LNCAP (cell line): ENCODE measurements around the gene ZNF511.

Source experiments
- TF ChIP-seq, protein P1 (sequence below): fragments of 450-650 bp; IDR thresholded peaks from 2 replicates; pipeline ENCODE4 v1.5.1; 2017; ENCODE audit warnings: mild to moderate bottlenecking

ZNF511 gene

DNA sequence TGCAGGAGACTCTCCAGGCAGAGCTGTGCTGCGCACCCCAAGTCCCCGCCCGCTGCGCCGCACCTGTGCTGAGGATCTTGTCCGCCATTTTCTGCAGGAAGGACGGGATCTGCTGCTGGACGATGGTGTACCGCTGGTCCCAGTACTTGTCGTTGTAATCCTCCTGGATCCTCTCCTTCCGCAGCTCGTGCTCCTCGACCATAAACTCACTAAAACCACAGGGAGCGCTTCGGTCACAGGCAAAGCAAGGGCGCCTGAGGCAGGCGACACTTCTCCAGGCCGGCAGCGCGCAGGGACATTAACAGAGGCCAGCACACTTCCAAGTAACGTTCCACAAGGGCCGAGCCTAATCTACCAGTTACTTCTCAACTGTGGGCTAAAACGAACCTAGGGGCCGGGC is 19.0 kb upstream of the ZNF511 start:
- TF ChIP-seq, protein P1, sequence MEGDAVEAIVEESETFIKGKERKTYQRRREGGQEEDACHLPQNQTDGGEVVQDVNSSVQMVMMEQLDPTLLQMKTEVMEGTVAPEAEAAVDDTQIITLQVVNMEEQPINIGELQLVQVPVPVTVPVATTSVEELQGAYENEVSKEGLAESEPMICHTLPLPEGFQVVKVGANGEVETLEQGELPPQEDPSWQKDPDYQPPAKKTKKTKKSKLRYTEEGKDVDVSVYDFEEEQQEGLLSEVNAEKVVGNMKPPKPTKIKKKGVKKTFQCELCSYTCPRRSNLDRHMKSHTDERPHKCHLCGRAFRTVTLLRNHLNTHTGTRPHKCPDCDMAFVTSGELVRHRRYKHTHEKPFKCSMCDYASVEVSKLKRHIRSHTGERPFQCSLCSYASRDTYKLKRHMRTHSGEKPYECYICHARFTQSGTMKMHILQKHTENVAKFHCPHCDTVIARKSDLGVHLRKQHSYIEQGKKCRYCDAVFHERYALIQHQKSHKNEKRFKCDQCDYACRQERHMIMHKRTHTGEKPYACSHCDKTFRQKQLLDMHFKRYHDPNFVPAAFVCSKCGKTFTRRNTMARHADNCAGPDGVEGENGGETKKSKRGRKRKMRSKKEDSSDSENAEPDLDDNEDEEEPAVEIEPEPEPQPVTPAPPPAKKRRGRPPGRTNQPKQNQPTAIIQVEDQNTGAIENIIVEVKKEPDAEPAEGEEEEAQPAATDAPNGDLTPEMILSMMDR: no peak

DNA sequence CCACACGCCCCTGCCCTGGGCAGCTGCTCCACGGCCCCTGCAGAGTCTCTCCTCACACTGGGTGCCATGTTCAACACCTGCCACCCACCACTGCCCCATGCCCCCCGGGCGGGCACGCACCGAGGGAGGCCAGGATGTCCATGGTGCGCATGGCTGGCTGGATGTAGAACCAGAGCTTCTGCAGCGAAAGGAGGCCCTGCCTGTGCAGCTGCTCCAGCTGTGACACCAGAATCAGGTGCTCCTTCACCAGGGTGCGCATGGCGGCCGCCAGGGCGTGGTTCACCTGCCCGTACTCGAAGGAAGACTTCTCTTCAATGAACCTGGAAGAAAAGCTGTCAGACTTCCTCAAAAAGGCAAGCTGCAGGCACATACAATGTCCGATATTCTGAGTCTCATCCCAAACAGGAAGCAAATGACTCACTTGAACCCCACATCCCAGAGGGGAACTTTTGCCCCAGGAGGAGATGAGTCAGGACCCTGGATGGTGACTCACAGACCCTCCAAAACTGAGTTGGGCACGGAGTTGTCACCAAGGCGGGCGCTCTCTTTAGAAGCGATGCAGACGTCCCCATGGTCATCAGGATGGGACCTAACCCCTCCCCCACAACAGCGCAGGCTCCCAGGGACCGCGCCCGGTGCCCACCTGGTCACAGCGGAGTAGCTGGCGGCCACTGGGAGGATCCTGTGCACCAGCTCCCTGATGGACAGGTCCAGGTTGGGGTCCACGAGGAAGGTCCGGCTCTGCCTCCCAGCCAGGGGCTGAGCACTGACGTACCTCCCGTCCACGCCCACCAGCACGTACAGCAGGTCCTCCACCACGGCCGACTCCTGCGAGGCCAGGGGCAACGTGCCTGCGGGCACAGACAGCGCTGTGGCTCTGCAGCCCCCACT is 15.6 kb upstream of the ZNF511 start:
- TF ChIP-seq, protein P1: no peak

DNA sequence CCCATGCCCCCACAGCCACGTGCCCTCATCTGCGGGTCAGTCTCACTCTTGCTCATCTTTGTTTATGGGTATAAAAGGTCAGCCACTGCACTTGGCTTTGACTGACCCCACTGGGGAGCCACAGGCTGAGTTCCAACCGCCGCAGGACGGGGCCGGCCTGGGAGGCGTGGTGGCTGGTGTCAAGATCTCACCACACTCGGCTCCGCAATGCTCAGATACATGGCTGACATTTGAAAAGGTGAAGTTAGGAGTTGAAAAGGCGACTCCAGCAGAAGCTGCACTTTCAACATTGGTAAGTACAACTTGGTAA is 14.9 kb upstream of the ZNF511 start:
- TF ChIP-seq, protein P1: no peak

- TF ChIP-seq, protein P1: no peak
Measured at GRCh38 chr10:133294189-133294588, 14.5 kb upstream of the ZNF511 start.

DNA sequence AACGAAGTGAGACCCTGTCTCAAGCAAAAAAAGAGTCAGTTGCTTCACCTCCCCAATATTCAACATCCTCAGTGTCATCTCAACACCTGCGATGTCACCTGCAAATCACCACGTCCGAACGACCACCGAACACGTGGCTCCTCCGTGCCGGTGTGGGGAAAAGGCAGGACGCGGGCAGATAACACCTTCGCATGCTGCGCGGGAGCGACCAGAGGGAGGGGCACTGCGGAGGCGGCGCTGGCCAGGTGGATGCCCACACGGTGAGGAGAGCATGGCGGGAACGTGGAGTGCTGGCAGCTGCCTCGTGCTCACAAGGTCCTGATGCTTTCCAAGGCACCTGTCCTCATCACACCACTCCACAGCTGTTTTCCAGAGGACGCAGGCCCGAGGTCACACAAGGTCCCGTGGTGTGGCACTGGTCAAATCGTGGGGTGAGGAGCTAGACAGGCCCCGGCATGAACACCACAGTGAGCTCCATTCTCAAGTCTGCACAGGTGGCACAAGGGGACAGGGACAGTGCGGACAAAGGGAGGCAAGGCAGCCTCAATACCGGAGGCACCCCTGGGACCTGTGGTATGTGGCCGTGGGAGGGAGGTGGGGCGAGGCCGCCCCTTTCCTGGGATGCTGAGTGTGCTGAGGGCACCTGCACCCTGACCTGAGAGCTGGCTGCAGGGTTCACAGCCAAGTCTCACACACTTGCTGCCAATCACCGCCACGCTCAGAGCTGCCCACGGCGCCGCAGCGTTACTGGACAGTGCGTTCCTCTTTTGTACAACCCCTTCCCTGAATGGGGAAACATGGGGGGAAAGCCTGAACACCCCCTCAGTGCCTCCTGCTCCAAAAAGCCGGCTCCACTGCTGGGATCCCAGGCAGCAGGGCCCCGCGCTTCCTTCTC is 13.0 kb upstream of the ZNF511 start:
- TF ChIP-seq, protein P1: no peak

GRCh38 chr10:133297504-133297903 is 11.2 kb upstream of the ZNF511 start:
- TF ChIP-seq, protein P1: no peak

- TF ChIP-seq, protein P1: no peak
Measured at GRCh38 chr10:133298466-133298865, 10.2 kb upstream of the ZNF511 start.
